ENCODE data around the gene TMEM213. TPM values are rescaled to one million over a fixed set of nuclear protein-coding genes. Genes with fewer than 3 reads are reported as not detected.

The TMEM213 gene
- total RNA-seq, 1 experiment from 2014 or later = not detected

- ATAC-seq = no peak
- H4K20me1 ChIP-seq (ENCODE audit: insufficient read depth) = no peaks in the 10 kb centered on the region
- intact Hi-C loops (cut with micrococcal nuclease) = no loop called here
- RAD21 ChIA-PET (ENCODE audit: low non-redundant PET in 1 of 2, low total read pairs in 2 of 2, uncharacterized antibody in 2 of 2, unreplicated experiment in 2 of 2) = no interaction called here
- no peak overlapping the region for H3K9ac ChIP-seq (ENCODE audit: low read length)
- POLR2A ChIA-PET = interaction anchor here (1.4 kb wide), 1 partner anchor 8 kb away, joined by 3 read pairs; no protein-coding TSS in a partner anchor
- H3K9me2 ChIP-seq (ENCODE audit: insufficient read depth) = no peaks in the 10 kb centered on the region
- H3K79me2 ChIP-seq (ENCODE audit: insufficient read depth, low read length) = no peaks in the 10 kb centered on the region
- CTCF ChIA-PET = no interaction called here
- TF ChIP-seq EZH2 (IDR thresholded peaks at IDR 0.05) (no peak), ZFX (IDR thresholded peaks at IDR 0.05) (no peak), YY1 (IDR thresholded peaks at IDR 0.05; ENCODE audit: extremely low read depth, insufficient replicate concordance, low read depth, low read length) (no peak), EZH2phosphoT487 (IDR thresholded peaks at IDR 0.05; ENCODE audit: borderline replicate concordance) (no peak), JUND (IDR thresholded peaks at IDR 0.05) (no peak), ATF3 (IDR thresholded peaks at IDR 0.05) (no peak), EGR1 (IDR thresholded peaks at IDR 0.05; ENCODE audit: low read depth) (no peak), RAD21 (IDR thresholded peaks at IDR 0.05; ENCODE audit: low read depth) (no peak), CBX3 (IDR thresholded peaks at IDR 0.05; ENCODE audit: low read depth) (no peak), ZNF274 (IDR thresholded peaks at IDR 0.05; ENCODE audit: low read depth, low read length) (no peak), SRF (IDR thresholded peaks at IDR 0.05; ENCODE audit: low read depth) (no peak), SIN3A (IDR thresholded peaks at IDR 0.05; ENCODE audit: low read depth) (no peak)
- TF ChIP-seq, protein P1, sequence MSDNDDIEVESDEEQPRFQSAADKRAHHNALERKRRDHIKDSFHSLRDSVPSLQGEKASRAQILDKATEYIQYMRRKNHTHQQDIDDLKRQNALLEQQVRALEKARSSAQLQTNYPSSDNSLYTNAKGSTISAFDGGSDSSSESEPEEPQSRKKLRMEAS (IDR thresholded peaks at IDR 0.05) = no peak
- TF ChIP-seq, protein P2, sequence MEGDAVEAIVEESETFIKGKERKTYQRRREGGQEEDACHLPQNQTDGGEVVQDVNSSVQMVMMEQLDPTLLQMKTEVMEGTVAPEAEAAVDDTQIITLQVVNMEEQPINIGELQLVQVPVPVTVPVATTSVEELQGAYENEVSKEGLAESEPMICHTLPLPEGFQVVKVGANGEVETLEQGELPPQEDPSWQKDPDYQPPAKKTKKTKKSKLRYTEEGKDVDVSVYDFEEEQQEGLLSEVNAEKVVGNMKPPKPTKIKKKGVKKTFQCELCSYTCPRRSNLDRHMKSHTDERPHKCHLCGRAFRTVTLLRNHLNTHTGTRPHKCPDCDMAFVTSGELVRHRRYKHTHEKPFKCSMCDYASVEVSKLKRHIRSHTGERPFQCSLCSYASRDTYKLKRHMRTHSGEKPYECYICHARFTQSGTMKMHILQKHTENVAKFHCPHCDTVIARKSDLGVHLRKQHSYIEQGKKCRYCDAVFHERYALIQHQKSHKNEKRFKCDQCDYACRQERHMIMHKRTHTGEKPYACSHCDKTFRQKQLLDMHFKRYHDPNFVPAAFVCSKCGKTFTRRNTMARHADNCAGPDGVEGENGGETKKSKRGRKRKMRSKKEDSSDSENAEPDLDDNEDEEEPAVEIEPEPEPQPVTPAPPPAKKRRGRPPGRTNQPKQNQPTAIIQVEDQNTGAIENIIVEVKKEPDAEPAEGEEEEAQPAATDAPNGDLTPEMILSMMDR (IDR thresholded peaks at IDR 0.05 in 2 of 3, conservative IDR thresholded peaks at IDR 0.05 in 1 of 3; ENCODE audit: borderline replicate concordance in 1 of 3, insufficient read depth in 1 of 3, low read depth in 2 of 3, low read length in 2 of 3) = no peak
- no TSS peak for BruUV-seq (replicated peaks)
- no peaks in the 10 kb centered on the region for H3K27me3 ChIP-seq (ENCODE audit: insufficient read depth, low read length)
- no peaks in the 10 kb centered on the region for H3K36me3 ChIP-seq (ENCODE audit: control insufficient read depth in 1 of 2, insufficient read depth in 2 of 2, low read length in 2 of 2)
- H3K4me3 ChIP-seq (replicated peaks in 1 of 2; ENCODE audit: low read depth in 1 of 2, low read length in 2 of 2) = no peak overlapping the region
- no peaks in the 10 kb centered on the region for H3K9me3 ChIP-seq (ENCODE audit: control insufficient read depth in 1 of 2, insufficient read depth in 1 of 2, low read depth in 1 of 2, low read length in 2 of 2)
- no peak for DNase-seq (ENCODE audit: low read depth, low spot score)
- H3K27ac ChIP-seq (ENCODE audit: low read depth, low read length) = no peak overlapping the region
- no peak overlapping the region for H3K4me2 ChIP-seq (ENCODE audit: low read length)
- H2AFZ ChIP-seq (ENCODE audit: low read depth, low read length, poor library complexity, severe bottlenecking) = no peak overlapping the region
- peaks cover 3 to 13% of the 10 kb centered on the region in 2 experiments; a peak in 3 of 4 replicates for H3K4me1 ChIP-seq (ENCODE audit: control insufficient read depth in 1 of 2, insufficient read depth in 2 of 2, low read length in 2 of 2)
Observed at GRCh38 chr7:138784692-138785091, 13.1 kb upstream of the TMEM213 start.
